ENCODE data around the gene MID1.

MID1 gene

DNA sequence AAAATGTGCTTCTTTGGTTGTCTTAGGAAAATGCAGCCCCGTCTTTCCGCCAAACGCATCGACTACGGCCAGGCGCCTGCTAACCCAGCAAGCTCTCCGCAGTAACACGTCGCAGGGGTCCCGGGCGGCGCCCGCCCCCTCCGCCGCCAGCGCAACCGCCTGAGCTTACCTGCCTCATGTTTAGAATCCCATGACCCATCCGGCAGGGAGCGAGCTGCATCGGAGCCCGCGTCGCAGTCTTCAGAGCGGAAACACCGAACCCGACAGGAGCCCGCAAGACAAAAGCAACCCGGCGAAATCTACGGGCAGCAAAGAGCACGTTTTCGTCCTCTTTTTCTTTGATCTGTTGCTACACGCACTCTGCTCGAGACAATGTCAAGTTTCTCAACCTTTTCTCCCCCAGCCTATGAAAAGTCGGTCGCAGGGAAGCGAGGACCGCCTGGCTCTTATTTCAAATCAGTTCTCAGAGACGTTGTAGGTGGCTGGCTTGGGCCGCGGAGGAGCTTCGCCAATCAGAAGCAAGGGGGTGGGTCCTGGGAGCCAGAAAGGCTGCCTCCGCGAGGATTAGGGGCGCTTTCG is at the start of gene MID1:
TSS of gene MID1 (minus strand) at position 465 of the 579 bp plus-strand sequence. CDS start 53,038 bp downstream, outside the sequence.
- H3K36me3 ChIP-seq, result no peaks in the 10 kb centered on the region
- H3K27me3 ChIP-seq, result no peaks in the 10 kb centered on the region
- peak within 1 kb of the TSS; percentile 58 to 64 for H3K4me3 ChIP-seq
- TF ChIP-seq CTCF (IDR thresholded peaks at IDR 0.05), result no peak
- DNase-seq, result peak; percentile 73 to 79
- H3K4me1 ChIP-seq, result no peaks in the 10 kb centered on the region
- no peaks in the 10 kb centered on the region for H3K9me3 ChIP-seq
- H3K27ac ChIP-seq, result peak within 1 kb of the TSS; percentile 54 to 70
- intact Hi-C loops (cut with DNase I; ENCODE audit: low total_unique reads), result loop anchor here (5.0 kb wide), 1 partner anchor 428 kb away; no protein-coding TSS in a partner anchor

DNA sequence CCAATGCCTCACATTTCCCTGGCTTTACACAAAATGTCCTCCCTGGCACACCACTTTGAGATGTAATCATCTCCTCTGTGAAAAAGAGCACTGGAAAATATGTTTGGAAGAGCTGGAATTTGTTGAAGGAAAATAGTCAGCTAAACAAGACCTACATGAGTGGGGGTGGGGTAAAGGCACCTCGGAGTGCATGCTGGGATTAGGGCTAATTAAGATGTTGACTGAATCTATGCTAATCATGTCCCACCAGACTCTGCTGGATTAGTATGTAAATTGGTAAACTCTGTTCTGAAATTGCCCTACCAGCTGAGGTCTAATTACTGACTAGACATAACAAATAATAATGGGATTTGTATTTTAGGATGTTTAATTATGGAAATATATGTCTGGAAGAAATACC is 46.8 kb upstream of the MID1 start:
- Histone ChIP-seq H3K4me3 (no peak overlapping the region), H3K36me3 (no peaks in the 10 kb centered on the region), H3K4me1 (no peaks in the 10 kb centered on the region), H3K27ac (no peak overlapping the region), H3K27me3 (no peaks in the 10 kb centered on the region), H3K9me3 (no peaks in the 10 kb centered on the region)
- intact Hi-C loops (cut with DNase I; ENCODE audit: low total_unique reads), result no loop called here
- no peak for TF ChIP-seq CTCF (IDR thresholded peaks at IDR 0.05)
- DNase-seq, result no peak

- no peak overlapping the region for H3K27ac ChIP-seq
- H3K9me3 ChIP-seq, result no peaks in the 10 kb centered on the region
- intact Hi-C loops (cut with DNase I; ENCODE audit: low total_unique reads), result no loop called here
- no peak for TF ChIP-seq CTCF (IDR thresholded peaks at IDR 0.05)
- H3K27me3 ChIP-seq, result no peaks in the 10 kb centered on the region
- no peaks in the 10 kb centered on the region for H3K36me3 ChIP-seq
- no peaks in the 10 kb centered on the region for H3K4me1 ChIP-seq
- no peak for DNase-seq
- no peak overlapping the region for H3K4me3 ChIP-seq
Observed at GRCh38 chrX:10666102-10666501, 45.7 kb upstream of the MID1 start.

DNA sequence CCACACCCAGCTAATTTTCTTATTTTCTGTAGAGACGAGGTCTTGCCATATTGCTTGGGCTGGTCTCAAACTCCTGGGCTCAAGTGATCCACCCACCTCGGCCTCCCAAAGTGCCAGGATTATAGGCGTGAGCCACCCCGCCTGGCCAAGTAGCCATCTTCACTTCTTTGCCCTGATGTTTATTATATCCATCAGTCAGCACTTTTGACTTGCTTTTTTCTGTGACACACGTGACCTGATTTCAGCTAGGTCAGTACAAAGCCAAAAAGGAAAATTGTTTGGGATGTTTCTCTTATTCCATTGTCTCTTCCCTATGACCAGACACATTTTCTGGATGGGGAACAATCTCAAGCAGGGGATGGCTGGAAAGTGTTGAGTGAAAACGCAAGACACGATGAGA is 45.3 kb upstream of the MID1 start:
- intact Hi-C loops (cut with DNase I; ENCODE audit: low total_unique reads), result no loop called here
- H3K27me3 ChIP-seq, result no peaks in the 10 kb centered on the region
- no peak for TF ChIP-seq CTCF (IDR thresholded peaks at IDR 0.05)

DNA sequence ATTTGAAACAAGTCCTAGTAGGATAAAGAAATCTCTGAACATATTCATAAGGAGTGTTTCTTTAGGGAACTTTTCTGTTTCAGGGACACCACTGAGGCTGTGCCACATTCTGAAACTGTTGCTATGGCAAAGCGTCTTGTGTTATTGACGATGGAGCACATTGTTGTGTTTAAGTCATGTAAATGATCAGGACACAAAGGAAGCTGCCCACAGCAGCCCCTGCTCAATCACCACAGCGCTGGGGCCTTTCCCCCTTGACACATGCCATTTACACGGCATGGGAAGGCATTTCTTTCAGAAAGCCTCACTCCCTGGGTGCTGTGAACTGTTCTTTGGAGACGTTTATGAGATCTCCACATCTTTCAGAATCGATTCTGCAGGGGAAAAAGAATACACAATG is 39.8 kb upstream of the MID1 start:
- Histone ChIP-seq H3K27me3 (no peaks in the 10 kb centered on the region), H3K4me1 (no peaks in the 10 kb centered on the region), H3K36me3 (no peaks in the 10 kb centered on the region), H3K9me3 (peaks cover 0 to 4% (median 0%) of the 10 kb centered on the region in 3 donors), H3K27ac (no peak overlapping the region), H3K4me3 (no peak overlapping the region)
- TF ChIP-seq CTCF (IDR thresholded peaks at IDR 0.05), result no peak
- no peak for DNase-seq
- intact Hi-C loops (cut with DNase I; ENCODE audit: low total_unique reads), result no loop called here

More for the DNA sequence above, 45.3 kb upstream of the MID1 start:
- Histone ChIP-seq H3K9me3 (no peaks in the 10 kb centered on the region), H3K36me3 (no peaks in the 10 kb centered on the region), H3K27ac (no peak overlapping the region), H3K4me1 (no peaks in the 10 kb centered on the region), H3K4me3 (no peak overlapping the region)
- no peak for DNase-seq

GRCh38 chrX:10656214-10656613 is 35.8 kb upstream of the MID1 start:
- Histone ChIP-seq H3K9me3 (peaks cover 0 to 4% (median 0%) of the 10 kb centered on the region in 3 donors), H3K27ac (no peak overlapping the region), H3K4me3 (no peak overlapping the region), H3K27me3 (no peaks in the 10 kb centered on the region), H3K36me3 (no peaks in the 10 kb centered on the region), H3K4me1 (no peaks in the 10 kb centered on the region)
- no peak for TF ChIP-seq CTCF (IDR thresholded peaks at IDR 0.05)
- no peak for DNase-seq
- intact Hi-C loops (cut with DNase I; ENCODE audit: low total_unique reads), result no loop called here
